GM19023 (cell line): ENCODE measurements around the gene FNDC3B.

Experiments used
- ATAC-seq: cut with Tn5 transposase; IDR thresholded peaks from one replicate; pipeline ENCODE4 v1.9.1; 2021; ENCODE audit warnings: mild to moderate bottlenecking, moderate library complexity; ENCODE audit not compliant: unreplicated experiment

Gene FNDC3B

DNA sequence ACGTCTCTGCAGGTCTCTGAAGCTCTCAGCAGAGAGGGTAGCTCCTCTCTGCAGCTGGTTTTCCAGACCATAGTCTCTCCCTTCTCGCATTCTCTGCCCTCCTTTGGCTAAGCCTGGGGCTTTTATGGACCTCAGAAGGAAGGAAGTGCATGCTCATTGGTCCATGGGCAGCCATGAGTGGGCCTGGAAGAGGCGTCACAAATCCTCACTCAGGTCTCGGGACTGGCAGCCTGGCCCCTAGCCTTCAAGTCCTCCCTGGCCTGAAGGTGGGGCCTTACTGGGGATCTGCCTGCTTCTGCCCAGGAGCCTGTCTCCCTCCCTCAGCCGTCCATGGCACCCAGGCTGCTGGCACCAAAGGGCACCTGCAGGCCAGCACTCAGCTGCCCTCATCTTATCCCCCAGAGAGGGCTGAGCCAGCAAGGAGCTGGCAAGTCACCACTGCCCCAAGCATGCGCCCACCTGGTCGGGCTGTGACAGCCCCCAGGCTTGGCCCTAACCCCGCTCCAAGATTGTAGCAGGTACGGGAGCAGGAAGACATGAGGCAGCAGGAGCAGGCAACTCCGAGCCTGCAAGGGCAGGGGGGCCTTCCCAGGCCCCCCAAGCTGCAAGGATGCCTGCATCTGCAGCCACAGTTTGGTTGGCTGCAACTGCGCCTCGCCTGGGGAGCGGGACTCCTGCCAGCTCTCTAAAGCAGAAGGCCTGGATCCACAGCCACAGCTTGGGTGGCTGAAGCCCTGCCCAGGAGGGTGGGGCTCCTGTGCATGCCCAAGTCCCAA, 371.5 kb downstream of the FNDC3B start:
- no peak for ATAC-seq

DNA sequence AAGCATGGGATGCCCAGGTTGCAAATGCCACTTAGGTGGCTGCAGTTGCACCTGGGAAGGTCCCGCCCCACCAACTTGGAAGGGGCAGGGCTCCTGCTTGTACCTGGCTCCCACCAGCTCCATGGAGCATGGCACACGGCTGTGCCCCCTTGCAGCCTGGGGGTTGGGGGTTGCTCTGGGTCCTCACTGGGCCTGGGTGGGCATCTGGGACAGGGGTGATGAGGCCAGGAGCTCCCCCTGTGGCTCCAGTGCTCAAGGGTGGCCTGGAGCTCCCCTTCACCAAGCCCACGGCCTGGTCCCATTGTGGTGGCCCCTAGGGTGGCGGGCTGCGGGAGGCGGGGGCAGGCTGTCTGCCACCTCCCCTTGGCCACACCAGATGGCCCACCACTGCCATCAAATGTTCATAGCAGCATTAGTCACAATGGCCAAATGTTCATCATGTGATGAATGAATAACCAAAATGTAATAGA, 372.1 kb downstream of the FNDC3B start:
- ATAC-seq: no peak

DNA sequence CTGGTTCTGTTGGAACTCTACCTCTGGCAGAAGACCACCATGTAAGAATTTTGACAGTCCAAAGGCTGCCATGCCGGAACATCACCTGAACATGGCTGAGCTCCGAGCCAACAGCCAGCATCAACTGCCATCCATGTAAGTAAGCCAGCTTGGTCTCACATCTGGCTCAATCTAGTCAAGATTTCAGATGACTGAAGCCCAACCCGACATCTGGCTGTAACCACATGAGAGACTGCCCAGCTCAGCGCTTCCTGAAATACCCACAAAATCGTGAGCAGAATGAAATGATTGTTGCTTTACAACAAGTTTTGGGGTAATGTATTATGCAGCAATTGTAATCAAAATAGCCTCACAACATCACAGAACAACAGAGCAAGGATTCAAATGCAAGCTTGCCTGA, 375.9 kb downstream of the FNDC3B start:
- no peak for ATAC-seq

DNA sequence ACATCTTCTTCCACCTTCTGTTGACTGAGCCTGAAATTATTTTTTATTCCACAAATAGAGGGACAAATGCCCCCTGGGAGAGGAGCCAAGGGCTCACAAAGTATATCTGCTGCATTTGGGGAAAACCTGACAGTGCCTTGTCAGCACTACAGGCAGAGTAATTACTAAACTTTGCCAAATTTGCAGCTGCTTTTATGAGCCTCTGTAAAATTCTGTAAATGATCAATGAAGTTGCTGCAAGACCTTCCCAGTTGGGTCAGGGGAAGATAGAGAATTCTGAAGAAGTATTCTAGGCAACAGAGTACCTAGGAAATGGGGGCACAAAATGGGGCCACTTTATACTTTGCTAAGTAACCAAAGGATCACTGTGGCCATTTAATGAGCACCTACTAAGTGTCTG, 398.3 kb downstream of the FNDC3B start:
- no peak for ATAC-seq

DNA sequence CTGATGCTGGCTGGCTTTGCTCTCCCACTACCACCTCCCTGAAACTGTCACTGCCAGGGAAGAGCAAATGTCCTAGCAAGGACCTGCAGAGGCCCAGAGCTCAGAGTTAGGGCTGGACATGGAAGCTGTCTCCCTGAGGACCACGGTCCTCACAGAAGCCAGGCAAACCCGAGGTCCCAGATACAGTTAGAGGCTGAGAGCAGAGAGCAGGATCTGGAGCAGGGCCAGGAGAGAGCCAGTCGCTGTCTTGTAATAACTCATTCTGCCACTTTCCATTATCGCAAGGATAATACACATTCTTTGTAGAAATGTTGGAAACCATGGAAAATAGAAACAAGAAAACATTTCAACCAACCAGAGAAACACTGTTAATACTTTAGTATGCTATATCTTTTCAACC, 398.8 kb downstream of the FNDC3B start:
- no peak for ATAC-seq

DNA sequence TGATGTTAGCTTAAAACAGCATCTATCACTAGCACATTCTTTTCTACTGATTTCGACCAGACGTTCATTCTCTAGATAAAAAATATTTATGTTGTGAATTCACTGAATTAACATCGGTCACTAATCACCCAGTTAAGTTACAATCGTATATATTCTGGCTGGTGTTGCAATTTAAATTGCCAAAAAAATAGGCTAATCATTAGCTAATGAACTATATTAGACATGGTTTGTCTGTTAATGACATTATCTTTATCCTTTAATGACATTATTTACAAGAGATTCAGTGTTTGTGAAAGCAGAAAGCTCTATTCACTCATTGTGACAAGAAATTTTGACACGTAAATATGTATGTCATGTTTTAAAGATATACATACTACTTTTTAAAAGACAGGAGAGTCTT, 402.2 kb downstream of the FNDC3B start:
- ATAC-seq: no peak

DNA sequence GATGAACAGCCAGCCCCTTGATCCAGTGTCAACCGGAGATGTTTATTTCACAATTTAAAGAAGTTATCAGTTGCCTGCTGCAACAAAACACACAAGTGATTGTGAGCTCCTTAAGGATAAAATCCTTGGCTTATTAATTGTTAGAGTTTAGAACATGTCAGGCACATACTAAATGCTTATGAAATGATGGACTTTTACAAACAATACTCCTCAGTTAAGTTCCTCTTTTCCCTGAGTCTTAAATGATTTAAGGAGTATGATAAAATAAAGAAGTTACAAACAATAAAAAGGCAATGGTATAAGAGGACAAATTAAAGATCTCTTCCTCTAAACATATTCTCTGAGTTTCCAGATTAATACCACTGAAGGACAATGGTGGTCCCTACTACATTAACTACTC, 403.2 kb downstream of the FNDC3B start:
- no peak for ATAC-seq

DNA sequence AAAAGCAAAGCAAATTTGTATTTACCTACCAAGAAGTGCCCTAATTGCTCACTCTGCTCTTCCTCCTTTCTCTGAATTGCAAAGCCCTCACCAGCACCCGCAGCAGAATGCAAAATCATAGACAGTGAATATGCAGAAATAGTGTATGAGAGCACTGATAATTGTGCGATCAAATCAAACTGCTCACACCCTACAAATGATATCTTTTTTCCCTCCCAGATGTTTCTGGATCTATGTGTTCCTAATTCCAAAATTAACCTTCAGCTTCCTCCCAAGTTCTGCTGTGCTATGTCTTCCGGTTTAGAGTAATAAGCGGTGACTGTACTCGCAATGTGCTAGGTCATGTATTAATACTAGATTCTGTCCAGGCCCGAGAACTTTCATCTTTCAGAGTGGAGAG, 405.4 kb downstream of the FNDC3B start:
- ATAC-seq: no peak

DNA sequence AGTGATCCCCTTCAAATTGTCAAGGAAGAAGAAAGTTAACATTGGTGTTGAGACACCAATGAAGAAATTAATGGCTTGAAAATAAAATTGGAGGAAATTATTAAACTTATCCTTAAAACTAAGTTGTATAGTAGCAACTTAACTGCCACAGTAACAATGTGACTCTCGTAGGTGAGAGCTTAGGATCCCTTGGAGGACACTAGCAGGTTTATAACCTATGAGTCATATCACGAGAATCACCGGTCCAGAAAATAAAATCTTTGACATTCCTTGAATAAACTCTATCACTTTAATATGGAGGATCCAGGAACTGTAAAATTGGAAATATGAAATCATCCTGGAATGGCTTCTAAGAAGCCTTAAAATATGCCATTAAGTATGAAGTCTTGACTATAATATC, 406.8 kb downstream of the FNDC3B start:
- ATAC-seq: no peak

DNA sequence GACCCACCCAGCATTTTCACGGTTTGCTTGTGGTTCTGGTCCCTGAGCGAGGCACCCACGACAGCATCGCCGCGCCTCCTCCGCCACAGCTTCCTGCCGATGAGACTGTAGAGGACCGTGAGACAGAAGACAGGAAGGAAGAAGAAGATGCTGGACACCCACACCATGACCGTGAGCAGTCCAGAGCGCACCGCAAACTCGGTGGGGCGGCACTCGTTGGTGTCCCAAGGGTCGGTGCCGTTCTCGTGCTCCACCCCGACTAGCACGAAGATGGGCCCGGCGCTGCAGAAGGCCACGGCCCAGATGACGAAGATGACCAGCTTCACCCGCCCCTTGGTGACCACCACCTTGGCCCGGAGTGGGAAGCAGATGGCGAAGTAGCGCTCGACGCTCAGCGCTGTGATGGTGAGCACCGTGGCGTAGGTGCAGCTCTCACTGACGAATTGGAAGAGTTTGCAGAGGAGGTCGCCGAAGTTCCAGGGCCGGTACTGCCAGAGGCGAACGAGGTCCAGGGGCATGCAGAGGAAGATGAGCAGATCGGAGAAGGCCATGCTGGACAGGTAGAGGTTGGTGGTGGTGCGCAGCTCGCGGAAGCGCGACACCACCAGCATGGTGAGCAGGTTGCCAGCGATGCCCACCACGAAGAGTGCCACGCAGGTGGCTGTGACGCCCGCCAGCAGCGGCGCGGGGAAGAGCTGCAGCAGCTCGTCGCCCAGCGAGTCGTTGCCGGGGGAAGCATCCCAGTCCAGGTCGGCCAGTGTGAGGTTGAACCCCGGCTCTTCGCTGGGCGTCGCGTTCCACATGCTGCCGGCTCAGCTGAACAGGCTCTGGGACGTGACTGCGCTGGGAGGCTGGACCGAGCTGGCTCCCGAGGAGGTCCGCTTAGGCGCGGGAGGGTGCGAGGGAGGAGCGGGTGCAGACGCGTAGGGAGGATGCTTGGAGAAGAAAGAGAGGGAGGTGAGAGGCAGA, 408.5 kb downstream of the FNDC3B start, which contains the start of gene GHSR:
Gene GHSR (minus strand): TSS at position 846 of the 969 bp plus-strand sequence. CDS start 43 bp downstream, at position 803.
- no peak for ATAC-seq

DNA sequence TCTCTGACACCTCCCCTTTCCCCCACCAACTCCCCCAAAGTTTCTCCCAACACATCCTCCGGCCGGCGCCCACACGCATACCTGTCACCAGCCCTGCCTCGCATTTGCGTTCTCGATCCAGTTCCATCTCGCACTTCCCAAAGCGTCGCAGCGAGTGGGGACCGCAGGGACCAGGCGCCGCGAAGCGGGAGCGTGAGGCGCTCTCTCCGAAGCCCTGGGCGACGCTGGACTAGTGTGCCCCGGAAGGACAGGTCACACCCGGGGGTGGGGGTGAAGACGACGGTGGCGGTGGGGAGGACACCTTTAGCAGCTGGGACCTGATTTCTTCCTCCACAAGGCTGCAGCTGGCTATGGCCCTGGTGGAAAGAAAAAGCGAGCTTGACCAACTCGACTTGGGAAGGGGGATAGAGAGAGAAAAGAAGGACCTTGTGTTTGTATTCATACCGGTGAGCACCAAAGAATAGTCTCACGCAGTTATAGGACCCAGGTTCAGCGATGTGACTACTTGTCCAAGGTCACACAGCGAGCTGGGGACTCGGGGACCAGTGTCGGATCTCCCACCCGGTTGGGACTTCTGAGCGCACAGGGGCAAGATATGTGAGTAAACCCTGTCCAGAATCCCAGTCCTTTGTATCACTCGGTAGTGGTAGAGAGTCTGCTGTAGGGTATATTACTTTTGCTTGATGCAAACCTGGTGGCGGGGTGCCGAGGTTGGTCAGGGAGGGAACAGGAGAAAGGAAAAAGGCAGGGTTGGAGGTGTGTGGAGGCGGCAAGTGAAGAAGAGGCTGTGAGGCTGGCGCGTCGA, 409.5 kb downstream of the FNDC3B start:
- ATAC-seq: no peak

DNA sequence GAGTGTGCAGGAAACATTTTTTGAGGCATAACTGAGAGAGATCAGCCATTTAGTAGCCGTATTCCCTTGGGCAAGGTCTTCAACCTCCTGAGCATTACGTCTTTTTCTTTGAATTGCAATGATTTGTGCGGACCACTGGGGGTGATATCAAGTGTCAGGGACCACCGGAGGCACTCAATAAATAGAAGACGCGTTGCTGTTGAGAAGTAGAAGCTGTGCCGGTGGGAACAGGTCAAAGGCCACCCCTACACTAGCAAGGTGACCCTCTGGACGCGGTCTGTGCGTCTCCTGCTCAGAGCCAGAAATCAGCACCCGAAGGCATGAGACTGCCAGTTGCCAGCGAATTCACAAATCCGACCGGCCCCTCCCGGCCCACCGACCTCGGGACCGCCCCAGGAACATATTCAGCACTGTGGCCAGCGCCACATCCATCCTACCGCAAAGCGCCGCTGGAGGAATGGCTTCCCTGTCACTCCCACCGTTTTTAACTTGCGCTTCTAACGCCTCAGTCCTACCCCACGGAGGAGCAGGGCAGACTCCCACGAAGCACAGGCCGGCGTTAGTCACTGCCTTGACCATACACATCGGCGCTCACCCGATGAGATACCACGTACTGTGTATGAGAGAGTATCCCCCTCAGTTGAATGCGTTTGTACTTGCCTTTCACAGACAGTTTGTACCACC, 410.2 kb downstream of the FNDC3B start:
- ATAC-seq: no peak
